GM12873 (cell line): ENCODE measurements around the gene LDAH.

Source experiments
- TF ChIP-seq, protein P1 (sequence below): IDR thresholded peaks from 2 replicates; pipeline ENCODE4 v1.5.1; 2012; ENCODE audit warnings: low read depth, mild to moderate bottlenecking, moderate library complexity, low read length, control low read depth; ENCODE audit not compliant: insufficient read depth; ENCODE audit errors: missing control alignments

Gene LDAH

DNA sequence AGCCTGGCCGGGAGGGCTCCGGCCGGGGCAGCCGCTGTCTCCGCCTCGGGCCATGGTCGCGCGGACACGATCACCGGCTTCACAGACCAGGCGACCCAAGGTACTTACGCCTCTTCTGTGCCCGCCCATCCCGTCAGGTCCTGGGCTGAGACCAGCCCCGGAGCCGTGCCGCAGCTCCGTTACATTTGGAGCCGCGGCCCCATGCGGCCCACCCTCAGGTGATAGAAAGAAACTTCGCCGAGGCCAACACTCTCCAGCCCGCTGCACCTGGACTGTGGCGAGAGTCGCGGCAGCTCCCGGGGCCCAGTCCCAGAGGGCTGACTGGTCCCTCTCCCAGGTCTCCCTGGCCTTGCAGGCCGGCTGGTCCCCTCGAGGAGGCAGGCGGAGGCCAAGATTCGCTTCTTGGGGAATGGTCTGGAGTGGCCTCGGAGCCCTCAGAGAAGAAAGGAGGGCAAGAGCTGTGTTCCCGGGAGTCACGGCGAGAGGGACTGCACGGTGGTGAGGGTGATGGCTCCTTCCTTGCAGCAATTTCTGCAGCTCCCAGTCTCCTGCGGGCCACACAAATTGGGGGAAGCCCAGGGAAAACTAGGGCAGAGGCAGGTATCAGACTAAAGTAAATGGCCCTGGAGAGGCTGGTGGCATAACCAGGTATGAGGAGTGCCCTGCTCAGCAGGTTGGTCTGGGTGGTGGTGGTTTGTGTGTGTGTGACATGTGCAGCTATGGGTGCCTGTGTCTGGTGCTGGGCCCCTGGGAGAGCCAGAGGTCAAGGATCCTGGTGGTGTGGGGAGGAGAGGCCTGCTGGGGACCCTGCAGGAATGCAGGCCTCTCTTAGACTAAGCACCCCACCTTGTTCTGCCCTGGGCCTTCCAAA lies 155.1 kb downstream of the LDAH start:
- TF ChIP-seq, protein P1, sequence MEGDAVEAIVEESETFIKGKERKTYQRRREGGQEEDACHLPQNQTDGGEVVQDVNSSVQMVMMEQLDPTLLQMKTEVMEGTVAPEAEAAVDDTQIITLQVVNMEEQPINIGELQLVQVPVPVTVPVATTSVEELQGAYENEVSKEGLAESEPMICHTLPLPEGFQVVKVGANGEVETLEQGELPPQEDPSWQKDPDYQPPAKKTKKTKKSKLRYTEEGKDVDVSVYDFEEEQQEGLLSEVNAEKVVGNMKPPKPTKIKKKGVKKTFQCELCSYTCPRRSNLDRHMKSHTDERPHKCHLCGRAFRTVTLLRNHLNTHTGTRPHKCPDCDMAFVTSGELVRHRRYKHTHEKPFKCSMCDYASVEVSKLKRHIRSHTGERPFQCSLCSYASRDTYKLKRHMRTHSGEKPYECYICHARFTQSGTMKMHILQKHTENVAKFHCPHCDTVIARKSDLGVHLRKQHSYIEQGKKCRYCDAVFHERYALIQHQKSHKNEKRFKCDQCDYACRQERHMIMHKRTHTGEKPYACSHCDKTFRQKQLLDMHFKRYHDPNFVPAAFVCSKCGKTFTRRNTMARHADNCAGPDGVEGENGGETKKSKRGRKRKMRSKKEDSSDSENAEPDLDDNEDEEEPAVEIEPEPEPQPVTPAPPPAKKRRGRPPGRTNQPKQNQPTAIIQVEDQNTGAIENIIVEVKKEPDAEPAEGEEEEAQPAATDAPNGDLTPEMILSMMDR, result no peak

DNA sequence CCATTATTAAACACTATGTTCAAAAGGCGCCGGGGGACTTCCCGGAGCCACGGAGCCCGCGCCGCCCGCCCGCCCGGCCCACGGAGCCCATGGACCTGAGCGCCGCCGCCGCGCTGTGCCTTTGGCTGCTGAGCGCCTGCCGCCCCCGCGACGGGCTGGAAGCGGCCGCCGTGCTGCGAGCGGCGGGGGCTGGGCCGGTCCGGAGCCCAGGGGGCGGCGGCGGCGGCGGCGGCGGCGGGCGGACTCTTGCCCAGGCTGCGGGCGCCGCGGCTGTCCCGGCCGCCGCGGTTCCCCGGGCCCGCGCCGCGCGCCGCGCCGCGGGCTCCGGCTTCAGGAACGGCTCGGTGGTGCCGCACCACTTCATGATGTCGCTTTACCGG lies 155.8 kb downstream of the LDAH start:
- TF ChIP-seq, protein P1, result no peak

DNA sequence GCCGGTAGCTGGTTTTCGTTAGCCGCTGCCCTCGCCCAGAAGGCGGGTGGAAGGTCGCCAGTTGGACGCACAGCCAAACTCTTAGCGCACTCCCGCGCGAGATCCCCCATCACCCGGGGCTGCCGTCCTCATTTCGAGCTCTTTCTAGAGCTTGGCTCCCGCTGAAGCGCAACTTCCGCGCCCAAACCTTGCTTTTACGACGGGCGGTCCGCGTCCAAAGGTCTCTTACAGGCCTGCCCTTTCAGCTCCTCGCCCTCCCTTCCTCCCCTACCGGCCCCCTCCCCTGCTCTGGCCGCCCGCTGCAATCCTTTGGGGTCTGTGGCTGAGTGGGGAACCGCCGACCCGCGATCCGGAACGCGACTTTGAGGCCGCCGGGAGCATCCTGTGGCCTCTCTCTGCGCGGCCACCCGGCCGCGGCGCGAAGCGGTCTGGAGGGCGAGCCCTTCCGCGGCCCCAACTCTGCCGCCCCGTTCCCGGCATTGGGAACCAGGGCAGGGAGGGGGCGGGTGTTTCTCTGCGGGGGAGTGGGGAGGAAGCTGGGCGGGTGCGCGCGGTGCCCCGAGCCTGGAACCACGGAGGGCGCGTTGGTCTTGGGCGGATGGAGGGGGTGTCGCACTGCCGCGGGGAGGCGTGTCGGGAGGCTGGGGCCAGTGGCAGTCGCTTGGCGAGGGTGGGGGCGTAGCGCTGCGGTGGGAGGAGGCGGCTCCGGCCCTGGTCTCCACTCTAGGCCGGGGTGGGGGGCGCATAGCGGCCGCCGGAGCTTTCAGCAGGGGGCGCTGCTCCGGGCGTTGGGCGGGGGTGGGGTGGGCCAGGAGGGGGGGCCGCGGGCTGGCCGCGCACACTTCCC lies 156.4 kb downstream of the LDAH start, which contains the start of gene GDF7:
Gene GDF7 (plus strand): TSS at position 841 of the 847 bp plus-strand sequence. CDS start 96 bp downstream, outside the sequence.
- TF ChIP-seq, protein P1, result peak; percentile 27

DNA sequence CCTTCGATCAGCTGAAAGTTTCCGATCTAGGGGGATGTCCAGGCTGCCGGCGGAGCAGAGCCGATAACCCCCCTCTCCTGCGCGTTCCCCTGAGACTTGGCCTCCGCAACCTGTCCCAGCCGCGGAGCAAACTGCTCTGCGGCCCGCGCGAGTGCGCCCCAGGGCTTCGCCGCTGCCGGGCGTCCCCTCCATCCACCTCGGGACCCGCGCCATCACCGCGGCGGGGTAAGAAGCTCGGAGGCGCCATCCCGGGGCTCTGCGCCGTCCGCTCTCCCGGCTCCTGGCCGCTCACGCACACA lies 156.9 kb downstream of the LDAH start:
- TF ChIP-seq, protein P1, result no peak

DNA sequence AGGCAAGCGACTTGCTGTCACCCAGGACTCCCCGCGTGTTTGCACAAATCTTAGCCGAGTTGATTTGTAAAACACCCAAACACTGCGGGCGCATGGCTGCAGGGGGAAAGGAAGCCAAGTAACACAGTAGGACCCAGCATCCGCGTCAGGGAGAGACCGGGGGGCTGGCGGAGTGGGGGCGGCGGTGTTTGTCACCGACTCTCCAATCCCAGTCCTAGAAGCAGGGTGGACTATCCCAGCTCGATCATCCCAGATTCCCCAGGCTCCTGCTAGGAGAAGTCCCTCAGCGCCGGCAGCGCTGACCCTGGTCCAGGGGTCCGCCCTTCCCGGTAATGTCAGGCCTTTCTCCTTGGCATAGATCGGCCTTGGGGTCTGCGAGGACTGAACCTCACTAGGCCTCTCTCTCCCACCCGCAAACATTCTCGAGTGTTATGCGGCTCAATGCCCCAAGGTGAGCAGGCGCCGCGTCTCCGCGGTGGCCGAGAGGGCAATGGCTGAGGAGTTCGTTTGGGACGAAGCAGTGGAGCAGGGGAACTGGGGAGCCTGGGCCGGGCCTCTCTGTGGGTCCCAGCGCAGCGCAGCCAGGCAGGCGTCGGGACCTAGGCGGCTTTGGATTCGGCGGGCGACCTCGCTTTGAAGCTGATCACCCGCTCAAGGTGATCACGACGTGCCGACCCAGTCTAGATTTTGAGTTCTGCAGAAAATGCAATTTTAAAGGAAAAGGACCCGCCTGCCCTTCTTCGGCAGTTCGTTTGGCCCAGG lies 157.5 kb downstream of the LDAH start:
- TF ChIP-seq, protein P1, result no peak

DNA sequence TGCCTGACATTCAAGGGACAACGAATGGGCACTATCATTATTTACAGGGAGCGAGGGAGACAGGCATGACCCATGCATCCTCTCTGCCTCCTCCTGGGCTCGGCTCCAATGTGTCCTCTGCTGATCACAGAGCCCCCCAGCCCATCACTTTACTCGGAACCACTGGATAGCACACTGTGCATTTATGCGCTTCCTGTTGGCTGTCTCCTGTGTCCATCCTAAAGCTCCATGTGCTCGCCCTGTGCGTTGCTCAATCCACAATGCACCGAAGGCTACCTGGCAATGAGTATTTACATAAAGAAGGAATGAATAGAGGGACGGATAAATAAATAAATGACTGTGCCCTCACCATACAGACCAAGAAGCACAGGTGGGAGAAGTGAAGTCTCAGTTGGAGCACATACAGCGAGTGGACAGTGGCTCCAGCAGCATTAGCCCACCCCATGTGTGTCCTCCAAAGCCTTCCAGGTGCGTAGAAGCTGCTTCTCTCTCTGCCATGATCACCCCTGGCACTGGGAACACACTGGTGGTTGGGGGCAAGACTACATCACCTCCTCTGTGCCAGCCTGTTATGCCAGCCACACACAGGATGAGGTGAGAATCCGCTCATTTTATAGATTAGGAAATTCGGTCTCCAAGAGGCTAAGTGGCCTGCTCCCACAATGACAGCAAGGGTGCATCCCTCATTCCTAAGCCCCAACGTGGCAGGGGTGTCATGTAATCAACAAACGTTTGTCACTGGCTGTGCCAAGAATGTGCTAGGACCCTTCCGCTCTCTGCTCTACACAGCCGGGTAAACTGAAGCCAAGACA lies 158.3 kb downstream of the LDAH start:
- TF ChIP-seq, protein P1, result no peak

DNA sequence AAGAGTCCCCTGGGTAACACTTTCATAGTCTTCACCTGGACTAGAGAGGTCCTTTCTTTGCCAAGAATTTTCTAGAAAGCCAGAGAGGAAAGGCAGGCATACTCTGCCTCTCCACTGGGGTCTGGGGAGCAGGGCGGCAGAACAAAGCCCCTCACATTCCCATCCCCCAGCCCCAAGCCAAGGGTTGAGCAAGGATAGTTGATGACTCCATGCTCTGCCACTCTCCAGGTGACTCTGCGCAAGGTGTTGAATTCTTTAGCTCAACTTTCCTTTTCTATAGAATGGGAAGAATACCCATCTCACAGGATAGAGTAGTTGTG lies 158.9 kb downstream of the LDAH start:
- TF ChIP-seq, protein P1, result no peak
